ENCODE data around the gene CCDC190. TPM values are rescaled to one million over a fixed set of nuclear protein-coding genes. Genes with fewer than 3 reads are reported as not detected.

The CCDC190 gene
- total and polyA plus RNA-seq, 9 of the 15 experiments (the other 6 are each of a cell fraction or from before 2014, with no cell fraction given): not detected

DNA sequence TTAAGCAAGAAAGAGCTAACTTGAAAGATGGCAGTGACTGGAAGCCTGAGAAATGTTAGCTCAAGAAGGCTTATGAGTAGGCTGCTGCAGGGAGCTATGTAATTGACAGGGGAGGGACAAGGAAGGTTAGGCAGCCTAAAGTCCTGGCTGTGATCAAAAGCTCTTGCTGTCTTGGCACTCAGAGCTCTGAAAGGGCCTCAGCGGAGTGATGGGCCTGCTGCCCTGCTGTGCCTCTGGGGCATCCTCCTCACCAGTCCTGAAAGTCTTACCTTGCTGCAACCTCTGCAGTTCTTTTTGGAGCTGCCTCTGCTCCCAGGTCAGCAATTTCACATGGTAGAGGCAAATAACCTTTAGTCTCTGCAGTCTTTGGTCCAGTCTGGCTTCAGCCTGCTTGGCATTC lies 1.8 kb downstream of the CCDC190 start:
- 0% methylated on average over 1 of the region's 1 CpG for WGBS (ENCODE audit: insufficient coverage, low coverage, missing lambda C conversion rate)
- no peak for TF ChIP-seq HSF4 (CRISPR knock-in tag; IDR thresholded peaks at IDR 0.05; ENCODE audit: borderline replicate concordance)
- TF ChIP-seq ZNF830 (CRISPR knock-in tag; IDR thresholded peaks at IDR 0.05): no peak
- no peak for TF ChIP-seq HDAC8 (tag; IDR thresholded peaks at IDR 0.05)
- TF ChIP-seq OTX1 (CRISPR knock-in tag; IDR thresholded peaks at IDR 0.05): no peak
- TF ChIP-seq SNIP1 (IDR thresholded peaks at IDR 0.05; ENCODE audit: low read depth): no peak
- TF ChIP-seq TGIF2 (CRISPR knock-in tag; IDR thresholded peaks at IDR 0.05): no peak
- TF ChIP-seq, protein P1, sequence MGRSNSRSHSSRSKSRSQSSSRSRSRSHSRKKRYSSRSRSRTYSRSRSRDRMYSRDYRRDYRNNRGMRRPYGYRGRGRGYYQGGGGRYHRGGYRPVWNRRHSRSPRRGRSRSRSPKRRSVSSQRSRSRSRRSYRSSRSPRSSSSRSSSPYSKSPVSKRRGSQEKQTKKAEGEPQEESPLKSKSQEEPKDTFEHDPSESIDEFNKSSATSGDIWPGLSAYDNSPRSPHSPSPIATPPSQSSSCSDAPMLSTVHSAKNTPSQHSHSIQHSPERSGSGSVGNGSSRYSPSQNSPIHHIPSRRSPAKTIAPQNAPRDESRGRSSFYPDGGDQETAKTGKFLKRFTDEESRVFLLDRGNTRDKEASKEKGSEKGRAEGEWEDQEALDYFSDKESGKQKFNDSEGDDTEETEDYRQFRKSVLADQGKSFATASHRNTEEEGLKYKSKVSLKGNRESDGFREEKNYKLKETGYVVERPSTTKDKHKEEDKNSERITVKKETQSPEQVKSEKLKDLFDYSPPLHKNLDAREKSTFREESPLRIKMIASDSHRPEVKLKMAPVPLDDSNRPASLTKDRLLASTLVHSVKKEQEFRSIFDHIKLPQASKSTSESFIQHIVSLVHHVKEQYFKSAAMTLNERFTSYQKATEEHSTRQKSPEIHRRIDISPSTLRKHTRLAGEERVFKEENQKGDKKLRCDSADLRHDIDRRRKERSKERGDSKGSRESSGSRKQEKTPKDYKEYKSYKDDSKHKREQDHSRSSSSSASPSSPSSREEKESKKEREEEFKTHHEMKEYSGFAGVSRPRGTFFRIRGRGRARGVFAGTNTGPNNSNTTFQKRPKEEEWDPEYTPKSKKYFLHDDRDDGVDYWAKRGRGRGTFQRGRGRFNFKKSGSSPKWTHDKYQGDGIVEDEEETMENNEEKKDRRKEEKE (IDR thresholded peaks at IDR 0.05; ENCODE audit: borderline replicate concordance in 1 of 2, control insufficient read depth in 1 of 2, low read depth in 2 of 2, low read length in 1 of 2): no peak
- TF ChIP-seq LCOR (CRISPR knock-in tag; IDR thresholded peaks at IDR 0.05): no peak
- TF ChIP-seq, protein P2, sequence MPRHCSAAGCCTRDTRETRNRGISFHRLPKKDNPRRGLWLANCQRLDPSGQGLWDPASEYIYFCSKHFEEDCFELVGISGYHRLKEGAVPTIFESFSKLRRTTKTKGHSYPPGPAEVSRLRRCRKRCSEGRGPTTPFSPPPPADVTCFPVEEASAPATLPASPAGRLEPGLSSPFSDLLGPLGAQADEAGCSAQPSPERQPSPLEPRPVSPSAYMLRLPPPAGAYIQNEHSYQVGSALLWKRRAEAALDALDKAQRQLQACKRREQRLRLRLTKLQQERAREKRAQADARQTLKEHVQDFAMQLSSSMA (CRISPR knock-in tag; IDR thresholded peaks at IDR 0.05): no peak
- no peak for TF ChIP-seq YBX1 (IDR thresholded peaks at IDR 0.05)
- no peak for TF ChIP-seq SMAD2 (IDR thresholded peaks at IDR 0.05; ENCODE audit: low read depth, low read length)
- no peak for TF ChIP-seq NUFIP1 (IDR thresholded peaks at IDR 0.05; ENCODE audit: partially characterized antibody)
- no peak for TF ChIP-seq TEAD4 (IDR thresholded peaks at IDR 0.05; ENCODE audit: low read length)
- TF ChIP-seq TEAD4 (CRISPR knock-in tag; IDR thresholded peaks at IDR 0.05; ENCODE audit: borderline replicate concordance): no peak
- TF ChIP-seq ZNF253 (CRISPR knock-in tag; conservative IDR thresholded peaks at IDR 0.05): no peak
- TF ChIP-seq, protein P3, sequence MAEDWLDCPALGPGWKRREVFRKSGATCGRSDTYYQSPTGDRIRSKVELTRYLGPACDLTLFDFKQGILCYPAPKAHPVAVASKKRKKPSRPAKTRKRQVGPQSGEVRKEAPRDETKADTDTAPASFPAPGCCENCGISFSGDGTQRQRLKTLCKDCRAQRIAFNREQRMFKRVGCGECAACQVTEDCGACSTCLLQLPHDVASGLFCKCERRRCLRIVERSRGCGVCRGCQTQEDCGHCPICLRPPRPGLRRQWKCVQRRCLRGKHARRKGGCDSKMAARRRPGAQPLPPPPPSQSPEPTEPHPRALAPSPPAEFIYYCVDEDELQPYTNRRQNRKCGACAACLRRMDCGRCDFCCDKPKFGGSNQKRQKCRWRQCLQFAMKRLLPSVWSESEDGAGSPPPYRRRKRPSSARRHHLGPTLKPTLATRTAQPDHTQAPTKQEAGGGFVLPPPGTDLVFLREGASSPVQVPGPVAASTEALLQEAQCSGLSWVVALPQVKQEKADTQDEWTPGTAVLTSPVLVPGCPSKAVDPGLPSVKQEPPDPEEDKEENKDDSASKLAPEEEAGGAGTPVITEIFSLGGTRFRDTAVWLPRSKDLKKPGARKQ (CRISPR knock-in tag; IDR thresholded peaks at IDR 0.05): no peak

More for the DNA sequence above, 1.8 kb downstream of the CCDC190 start:
- no TSS peak for BruUV-seq (replicated peaks)
- ChIA-PET POLR2A (no interaction called here), CTCF (ENCODE audit: low intra/inter-chr PET ratio) (no interaction called here)
- FAIRE-seq: no peak
- in situ Hi-C loops (cut with MboI): loop anchor here (5.0 to 10.0 kb wide), 2 partner anchors 326 to 448 kb away; no protein-coding TSS in a partner anchor
- Histone ChIP-seq H3K4me1 (replicated peaks in 1 of 2; ENCODE audit: control insufficient read depth in 2 of 2, insufficient read depth in 2 of 2, low read length in 2 of 2) (no peaks in the 10 kb centered on the region), H3K9me1 (ENCODE audit: control insufficient read depth, insufficient read depth, low read length) (no peaks in the 10 kb centered on the region), H4K20me1 (replicated peaks; ENCODE audit: control insufficient read depth, insufficient read depth, low read length) (no peaks in the 10 kb centered on the region), H3K79me2 (ENCODE audit: control insufficient read depth, insufficient read depth, low read length) (no peaks in the 10 kb centered on the region), H2AFZ (ENCODE audit: low read depth, low read length) (no peak overlapping the region), H3K4me3 (no peak overlapping the region), H3K4me2 (ENCODE audit: insufficient read depth, low read length) (no peak overlapping the region), H3K27me3 (ENCODE audit: control insufficient read depth in 2 of 2, insufficient read depth in 2 of 2, low read length in 2 of 2) (peaks cover 3 to 13% of the 10 kb centered on the region in 2 experiments; a peak in 2 of 5 replicates), H3K36me3 (ENCODE audit: control insufficient read depth, insufficient read depth, low read length) (no peaks in the 10 kb centered on the region), H3K27ac (ENCODE audit: extremely low read depth, low read depth, low read length) (no peak overlapping the region), H3K9ac (ENCODE audit: insufficient read depth in 1 of 2, low read depth in 2 of 2, low read length in 2 of 2) (no peak overlapping the region), H3K9me3 (replicated peaks; ENCODE audit: control insufficient read depth, insufficient read depth, low read depth, low read length) (no peaks in the 10 kb centered on the region)
- no peak for ATAC-seq
- DNase-seq (ENCODE audit: extremely low read depth in 1 of 4, low spot score in 3 of 4): no peak
- intact Hi-C loops (cut with micrococcal nuclease): loop anchor here (5.0 kb wide), 1 partner anchor 48 kb away; no protein-coding TSS in a partner anchor

All from K562 (cell line).